HUDEP-2 (cell line): ENCODE measurements around the gene SERPINB1.
A peak's percentile ranks its signal among the peaks of the same experiment; 100 is the strongest.
"Not testable (repeated sequence)": the region's sequence is repeated elsewhere in the genome, so short reads cannot be mapped to it uniquely, and the experiment has no call there.

Source experiments
- DNase-seq, 76 experiments: peaks; one replicate each; lab custom pipeline; 2025; ENCODE audit not compliant: unreplicated experiment in 76 of 76; lab: John Stamatoyannopoulos, UW

The SERPINB1 gene

DNA sequence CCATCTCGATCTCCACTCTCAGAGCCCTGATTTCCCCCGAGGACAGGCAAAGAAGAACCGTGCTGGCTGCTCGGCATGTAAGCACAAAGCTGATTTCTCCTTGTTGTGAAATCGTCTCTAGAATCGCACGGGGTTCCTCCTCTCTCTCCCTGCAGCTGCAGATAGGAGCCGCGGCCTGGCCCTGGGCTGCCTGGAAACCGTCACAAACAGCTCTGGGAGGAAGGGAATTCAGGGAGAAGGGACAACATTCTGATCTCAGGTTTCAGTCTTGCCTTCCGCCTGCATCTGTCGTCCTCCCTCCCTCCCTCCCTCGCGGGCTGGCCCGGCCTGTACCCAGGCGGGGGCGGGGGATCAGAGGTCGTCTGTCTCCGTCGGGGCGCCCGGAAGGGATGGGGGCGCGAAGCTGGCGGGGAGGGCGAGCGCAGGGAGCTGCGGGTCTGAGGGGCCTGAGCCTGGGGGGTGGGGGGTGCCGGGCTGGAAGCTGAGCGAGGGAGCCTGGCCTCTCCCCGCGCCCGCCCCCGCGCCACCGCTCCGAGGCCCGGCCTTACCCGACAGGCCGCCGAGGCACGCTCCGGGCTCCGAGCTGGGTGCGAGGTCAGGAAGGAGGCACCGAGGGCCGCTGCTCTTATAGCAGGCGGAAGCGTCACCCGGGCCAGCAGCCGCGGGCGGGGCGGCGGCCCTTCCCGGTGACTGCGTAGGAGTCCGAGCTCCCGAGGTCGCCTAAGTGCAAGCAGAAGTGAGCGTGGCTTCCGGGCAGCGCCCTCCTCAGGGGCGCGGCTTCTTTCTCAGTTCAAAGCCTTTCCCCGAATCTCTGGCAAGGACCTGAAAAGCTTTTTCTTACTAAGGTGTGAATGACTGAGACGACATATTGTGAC, at the start of gene SERPINB1:
Gene SERPINB1 (minus strand): TSS at position 600 of the 875 bp plus-strand sequence. CDS start 1,277 bp downstream, outside the sequence.
- DNase-seq: peak in 55 of 76 experiments; percentile 17 to 84 (median 51)

DNA sequence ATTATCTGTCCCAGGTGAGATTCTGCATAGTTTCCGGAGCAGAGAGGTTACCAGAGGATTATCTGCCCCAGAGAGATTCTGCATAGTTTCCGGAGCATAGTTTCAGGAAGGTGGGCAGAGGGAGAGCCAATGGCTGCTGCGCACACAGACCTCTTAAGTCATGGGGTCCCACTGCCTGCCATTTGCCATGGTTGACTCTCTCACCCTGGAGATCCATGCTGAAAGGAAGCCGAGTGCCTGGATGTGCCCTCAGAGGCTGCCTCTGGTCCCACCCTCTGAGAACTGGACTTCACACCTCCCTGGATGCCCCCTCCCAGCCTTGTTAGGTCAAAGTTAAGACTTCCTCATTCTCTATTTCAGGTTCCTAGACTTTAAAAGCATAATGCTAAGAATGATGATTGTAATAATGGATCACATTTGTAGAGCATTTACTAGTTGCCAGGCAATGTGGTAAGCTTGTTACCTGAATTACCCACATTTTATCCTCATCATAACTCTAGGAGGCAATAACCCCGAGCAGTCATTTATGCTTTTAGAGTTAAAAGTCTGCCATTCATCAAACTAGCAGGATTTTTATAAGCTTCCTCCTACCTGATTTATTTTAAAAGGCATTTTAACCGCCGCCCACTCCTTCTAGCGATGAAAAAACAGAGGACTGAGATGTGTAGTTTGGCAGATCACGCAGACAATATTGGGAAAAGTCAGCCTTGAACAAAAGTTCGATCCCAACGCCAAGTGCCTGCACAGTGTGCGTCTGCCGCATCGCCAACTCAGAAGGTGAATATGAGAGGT, 49.5 kb upstream of the SERPINB1 start:
- DNase-seq: no peak

DNA sequence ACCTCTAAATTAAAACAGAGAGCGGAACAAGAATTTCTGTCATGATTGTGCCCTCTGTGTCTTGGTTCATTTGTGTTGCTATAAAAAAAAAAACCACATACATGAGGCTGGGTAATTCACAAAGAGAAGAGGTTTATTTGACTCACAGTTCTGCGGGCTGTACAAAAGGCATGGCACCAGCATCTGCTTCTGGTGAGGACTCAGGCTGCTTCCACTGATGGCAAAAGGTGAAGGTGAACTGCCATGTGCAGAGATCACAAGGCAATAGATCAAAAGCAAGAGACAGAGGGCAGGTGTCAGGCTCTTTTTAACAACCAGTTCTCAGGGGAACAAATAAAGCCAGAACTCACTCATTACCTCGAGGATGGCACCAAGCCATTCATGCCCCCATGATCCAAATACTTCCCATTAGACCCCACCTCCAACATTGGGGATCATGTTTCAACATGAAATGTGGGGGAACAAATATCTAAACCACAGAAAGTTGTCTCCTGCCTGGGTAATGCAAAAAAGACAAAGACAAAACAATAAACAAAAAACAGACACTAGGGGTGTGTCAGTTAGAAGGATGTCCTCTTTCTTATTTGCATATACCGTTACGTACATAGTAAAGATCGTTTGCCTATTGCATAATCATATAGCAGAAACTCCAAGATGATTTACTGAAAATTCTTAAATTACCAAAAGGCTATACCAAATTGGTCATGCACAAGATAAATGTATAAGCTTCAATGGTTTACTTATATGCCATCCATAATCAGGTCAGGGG, 44.5 kb upstream of the SERPINB1 start:
- DNase-seq: no peak

DNA sequence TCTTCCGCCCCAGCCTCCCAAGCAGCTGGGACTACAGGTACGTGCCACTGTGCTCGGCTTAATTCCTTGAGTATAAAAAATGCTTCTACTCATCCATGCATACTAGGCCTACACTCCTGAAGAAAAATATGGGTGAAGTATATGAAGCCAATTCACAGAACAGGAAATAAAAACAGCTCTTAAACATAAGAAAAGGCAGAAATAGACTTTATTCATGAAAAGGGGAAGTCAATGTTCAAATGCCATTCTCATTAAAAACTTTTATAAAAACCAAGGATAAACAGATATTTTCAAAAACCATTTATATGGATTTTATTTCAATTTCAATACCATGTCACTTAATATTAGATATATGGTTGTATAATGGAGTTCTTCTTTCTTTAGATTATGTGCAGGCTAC, 43.1 kb upstream of the SERPINB1 start:
- DNase-seq: no peak

DNA sequence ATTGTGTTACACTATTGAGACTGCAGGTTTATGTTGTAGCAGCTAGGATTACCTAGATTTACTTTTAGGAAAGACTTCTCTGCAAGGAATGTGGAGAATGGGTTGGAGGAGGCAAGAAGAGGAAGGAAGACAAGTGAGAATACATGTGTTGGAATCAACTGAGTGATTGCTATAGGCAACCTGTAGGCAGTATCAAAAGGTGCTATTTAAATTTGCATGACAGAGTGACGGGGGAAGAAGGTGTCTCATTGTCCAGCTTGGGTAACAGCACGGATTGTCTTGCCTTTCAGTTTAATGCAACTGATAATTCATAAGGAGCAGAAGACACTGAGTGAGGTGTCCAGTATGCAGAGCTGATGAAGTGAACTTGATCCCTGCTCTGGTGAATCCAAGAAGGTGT, 42.0 kb upstream of the SERPINB1 start:
- DNase-seq: no peak

DNA sequence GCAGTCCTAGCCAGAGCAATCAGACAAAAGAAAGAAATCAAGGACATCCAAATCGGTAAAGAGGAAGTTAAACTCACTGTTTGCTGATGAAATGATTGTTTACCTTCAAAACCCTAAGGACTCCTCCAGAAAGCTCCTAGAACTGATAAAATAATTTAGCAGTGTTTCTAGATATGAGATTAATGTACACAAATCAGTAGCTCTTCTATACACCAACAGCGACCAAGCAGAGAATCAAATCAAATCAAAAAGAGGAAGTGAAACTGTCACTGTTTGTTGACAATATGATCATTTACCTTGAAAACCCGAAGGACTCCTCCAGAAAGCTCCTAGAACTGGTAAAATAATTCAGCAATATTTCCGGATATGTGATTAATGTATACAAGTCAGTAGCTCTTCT, 39.8 kb upstream of the SERPINB1 start:
- DNase-seq: no peak

DNA sequence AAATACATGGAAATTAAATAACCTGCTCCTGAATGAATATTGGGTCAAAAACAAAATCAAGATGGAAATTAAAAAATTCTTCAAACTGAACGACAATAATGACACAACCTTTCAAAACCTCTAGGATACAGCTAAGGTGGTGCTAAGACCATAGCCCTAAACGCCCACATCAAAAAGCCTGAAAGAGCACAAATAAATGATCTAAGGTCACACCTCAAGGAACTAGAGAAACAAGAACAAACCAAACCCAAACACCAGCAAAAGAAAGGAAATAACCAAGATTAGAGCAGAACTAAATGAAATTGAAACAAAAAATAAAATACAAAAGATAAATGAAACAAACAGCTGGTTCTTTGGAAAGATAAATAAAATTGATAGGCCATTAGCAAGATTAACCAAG, 38.5 kb upstream of the SERPINB1 start:
- DNase-seq: not testable (repeated sequence)

DNA sequence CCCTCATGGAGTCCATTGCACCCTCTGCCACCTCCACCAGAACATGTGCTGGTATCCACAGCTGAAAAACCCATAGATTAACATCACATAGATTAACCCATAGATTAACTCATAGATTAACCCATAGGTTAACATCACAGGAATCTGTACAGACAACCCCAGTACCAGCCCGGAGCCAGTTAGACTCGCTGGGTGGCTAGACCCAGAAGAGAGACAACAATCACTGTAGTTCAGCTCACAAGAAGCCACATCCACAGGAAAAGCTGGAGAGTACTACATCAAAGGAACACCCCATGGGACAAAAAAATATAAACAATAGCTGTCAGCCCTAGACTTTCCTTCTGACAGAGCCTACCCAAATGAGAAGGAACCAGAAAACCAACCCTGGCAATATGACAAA, 36.3 kb upstream of the SERPINB1 start:
- DNase-seq: no peak

DNA sequence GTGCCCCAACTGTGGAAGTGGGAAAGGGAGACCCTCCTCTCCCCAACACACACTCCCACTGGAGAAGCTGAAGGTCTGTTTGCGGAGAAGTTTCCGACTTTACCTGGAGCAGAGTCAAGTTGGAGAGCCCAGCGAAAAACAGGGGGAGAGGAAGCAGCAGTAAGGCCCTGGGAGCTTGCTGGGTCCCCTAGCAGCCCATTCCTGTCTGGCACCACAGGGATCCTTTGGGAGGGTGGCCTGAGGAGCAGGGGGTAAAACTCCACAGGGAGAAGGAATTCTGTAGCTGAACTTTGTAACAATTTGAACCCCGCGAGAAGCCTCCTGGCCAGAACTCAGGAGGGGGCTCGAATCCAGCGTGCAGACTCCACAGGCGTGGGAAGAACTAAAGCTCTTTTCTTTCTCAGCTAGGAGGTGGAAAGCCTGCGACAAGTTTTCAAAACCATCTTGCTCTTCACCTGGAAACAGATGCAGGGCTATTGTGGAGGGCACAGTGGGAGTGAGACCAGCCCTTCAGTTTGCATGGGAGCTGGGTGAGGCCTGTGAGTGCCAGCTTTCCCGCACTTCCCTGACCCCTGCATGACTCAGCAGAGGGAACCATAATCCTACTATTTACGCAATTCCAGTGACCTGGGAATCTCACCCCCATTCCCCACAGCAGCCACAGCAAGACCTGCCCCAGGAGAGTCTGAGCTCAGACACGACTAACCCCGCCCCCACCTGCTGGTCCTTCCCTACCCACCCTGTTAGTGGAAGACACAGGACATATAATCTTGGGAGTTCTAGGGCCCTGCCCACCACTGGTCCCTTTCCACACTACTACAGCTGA, 35.6 kb upstream of the SERPINB1 start:
- DNase-seq: no peak

DNA sequence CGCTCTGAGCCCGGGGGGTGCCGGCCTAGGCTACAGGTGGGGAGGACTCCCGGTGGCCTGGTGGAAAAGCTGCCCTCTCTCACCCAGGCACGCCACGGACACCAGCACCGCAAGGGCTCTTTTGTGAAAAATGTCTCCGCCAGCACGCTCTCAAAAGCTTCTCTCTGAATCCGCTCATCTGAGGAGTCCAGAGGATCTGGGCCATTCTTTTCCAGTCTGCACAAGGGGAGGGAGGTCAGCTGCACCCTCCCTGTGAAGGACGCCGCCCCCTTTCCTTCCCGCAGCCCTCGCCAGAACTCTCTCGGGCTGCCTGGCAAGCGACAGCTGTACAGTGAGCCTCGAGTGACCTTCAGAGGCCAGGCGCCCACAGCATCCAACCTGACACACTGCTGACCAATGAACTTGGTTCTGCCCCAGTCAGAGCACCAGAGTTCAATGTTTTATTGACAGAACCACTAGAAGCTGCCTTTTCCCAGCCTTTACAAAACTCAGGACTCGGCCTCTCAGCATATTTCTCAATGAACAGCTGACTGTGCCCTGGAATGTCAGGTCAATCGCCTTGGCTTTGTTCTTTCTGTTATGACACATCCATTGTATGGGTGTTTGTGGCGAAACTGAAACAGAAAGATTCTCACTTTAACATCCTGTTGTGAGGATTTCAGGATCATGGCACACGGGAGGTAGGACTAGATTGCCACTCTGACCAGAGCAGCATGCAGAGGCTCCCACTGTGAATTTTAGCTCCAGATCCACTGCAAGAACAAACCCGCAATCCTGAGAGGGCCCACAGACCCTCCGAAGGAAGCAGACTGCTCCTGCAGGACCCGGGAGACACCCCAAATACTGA, 34.8 kb upstream of the SERPINB1 start:
- no peak for DNase-seq

DNA sequence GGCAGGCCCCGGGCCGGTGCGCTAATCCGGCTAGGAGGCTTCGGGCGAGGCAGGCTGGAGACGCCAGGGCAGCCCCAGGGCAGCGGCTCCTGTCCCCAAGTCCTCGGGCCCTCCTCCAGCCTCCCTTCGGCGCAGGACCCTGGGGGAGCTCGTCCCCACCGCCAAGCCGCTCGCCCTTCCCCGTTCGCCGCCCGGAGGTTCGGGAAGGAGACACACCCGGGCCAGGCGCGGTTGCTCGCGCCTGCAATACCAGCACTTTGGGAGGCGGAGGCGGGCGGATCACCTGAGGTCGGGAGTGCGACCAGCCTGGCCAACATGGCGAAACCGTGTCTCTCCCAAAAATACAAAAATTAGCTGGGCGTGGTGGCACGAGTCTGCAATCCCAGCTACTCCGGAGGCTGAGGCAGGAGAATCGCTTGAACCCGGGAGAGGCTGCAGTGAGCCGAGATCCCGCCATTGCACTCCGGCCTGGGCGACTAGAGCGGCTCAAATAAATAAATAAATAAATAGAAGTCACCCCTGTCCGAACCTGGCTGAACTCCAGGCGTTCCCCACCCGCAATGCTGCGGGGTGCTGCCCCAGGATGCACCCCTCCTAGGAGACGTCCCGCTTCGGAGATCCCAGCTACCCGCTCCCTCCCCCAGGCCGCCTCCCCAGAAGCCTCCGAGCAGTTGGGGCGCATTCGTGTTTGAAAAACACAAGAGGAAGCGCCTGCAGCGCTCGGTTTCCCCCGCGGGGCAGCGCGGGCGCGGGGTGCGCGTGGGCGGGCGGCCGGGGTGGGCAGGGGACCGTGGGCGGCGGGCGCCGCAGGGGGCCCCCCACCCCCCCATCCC, 33.9 kb upstream of the SERPINB1 start:
- DNase-seq: peak in 4 of 76 experiments; percentile 8 to 21 (median 14)

DNA sequence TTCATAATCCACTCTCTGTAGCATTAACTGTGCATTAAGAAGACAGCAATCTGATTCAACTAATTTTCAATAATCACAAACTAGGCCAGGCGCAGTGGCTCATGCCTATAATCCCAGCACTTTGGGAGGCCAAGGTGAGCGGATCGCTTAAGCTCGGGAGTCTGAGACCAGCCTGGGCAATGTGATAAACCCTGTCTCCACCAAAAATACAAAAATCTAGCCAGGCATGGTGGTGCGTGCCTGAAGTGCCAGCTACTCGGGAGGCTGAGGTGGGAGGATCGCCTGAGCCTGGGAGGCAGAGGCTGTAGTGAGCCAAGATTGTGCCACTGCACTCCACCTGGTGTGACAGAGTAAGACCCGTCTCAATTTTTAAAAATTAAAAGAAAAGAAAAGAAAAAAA, 32.0 kb upstream of the SERPINB1 start:
- DNase-seq: no peak

DNA sequence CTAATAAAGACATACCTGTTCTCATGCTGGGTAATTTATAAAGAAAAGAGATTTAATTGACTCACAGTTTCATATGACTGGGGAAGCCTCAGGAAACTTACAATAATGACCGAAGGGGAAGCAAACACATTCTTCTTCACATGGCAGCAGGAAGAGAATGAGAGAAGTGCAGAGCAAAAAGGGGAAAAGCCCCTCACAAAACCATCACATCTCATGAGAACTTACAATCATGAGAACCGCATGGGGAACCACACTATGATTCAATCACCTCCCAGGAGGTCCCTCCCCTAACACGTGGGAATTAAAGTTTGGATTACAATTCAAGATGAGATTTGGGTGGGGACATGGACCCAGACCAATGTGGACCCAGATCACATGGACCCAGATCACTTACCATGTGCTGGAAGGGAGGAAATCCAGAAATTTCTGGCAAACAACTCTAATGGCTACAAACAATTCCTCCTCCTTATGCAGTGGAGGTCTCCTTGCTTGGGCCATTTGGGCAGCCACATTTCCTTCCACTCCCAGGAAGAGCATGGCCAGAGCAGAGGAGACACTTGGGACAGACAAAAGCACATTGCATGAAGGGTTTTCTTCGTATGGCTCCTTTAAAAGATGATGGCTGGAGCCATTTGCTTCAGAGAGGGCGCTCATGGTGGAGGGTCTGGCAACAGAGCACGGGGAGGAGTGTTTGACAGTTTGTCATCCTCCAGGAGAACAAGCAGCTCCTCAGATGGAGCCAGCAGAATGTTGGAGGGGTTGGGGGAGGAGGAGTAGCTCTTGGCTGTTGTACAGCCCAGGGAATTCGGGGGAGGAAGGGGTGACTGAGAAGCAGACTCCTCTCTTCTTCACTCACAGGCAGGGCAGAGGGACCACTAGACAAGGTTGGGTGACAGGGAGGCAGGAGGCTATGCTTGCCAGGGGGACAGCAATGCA, 31.0 kb upstream of the SERPINB1 start:
- no peak for DNase-seq

DNA sequence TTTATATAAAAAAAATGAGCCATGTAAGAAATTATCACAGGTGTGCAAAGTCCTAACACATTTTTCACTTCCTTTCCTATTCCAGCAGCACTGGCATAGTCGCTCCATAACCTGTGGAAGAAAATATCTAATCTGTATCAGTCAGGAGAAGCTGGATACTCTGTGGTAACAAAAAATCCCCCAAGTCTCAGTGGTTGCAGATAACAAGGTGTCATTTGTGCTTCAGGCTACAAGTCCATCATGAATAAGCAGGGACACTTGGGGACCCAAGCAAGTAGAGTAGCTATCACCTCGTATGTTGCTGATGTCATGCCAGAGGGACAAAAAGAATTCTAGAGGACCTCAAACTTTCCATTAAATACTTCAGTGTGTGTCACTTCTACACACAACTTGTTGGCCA, 30.3 kb upstream of the SERPINB1 start:
- no peak for DNase-seq

DNA sequence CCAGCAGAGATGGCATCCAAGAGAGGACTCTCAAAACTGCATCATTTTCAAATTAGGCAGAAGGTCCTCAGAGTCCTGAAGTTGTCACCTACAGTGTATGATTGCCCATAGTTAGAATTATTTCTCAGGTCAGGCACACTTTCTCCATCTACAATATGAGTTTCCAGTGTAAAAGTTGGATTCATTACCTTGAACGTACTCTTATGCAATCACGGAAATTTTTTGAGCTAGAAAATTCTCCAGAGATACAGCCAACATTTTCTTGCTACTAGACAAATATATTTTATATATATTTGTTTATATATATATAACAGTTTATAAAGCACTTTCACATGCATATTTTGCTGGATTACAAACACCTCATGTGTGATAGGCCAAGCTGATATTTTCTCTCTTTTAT, 29.4 kb upstream of the SERPINB1 start:
- DNase-seq: no peak

DNA sequence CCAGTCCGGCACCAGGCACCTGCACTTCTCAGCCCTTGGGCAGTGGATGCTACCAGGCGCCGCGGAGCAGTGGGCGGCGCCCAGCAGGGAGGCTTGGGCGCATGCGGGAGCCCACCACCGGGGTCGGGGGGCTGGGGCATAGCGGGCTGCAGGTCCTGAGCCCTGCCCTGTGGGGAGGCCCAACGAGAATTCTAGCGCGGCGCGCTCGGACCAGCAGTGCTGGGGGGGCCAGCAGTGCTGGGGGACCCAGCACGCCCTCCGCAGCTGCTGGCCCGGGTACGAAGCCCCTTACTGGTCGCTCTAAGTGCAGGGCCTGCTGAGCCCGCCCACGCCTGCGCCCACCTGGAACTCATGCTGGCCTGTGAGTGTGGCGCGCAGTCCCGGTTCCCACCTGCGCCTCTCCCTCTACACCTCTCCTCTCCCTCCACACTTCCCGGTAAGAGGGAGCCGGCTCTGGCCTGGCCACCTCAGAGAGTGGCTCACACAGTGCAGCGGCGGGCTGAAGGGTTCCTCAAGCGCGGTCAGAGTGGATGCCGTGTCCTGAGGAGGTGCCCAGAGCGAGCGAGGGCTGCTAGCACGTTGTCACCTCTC, 28.5 kb upstream of the SERPINB1 start:
- no peak for DNase-seq

DNA sequence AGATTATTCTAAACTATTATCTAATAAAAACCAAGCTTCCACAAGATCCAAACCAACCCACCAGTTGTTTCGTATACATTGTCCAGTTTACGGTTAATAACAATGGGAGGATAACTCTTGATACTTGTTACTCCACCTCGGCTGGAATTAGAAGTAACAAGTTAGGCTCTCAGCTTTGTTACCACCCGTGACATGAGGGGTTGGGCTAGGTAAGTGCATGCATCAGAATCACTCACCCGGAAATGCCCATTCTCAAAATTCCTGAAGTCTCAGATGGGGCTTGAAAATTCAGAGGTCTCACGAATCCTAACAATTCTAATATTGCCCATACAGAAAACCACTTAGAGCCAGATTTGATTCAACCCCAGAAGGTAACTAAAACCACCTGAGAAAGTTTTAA, 27.0 kb upstream of the SERPINB1 start:
- no peak for DNase-seq
